Measurements from ENCODE around the gene ZSWIM4.
A peak's percentile ranks its signal among the peaks of the same experiment; 100 is the strongest.

Gene ZSWIM4

GRCh38 chr19:13873834-13874515, 78.7 kb downstream of the ZSWIM4 start:
- no peak for DNase-seq (ENCODE audit: low spot score)

DNA sequence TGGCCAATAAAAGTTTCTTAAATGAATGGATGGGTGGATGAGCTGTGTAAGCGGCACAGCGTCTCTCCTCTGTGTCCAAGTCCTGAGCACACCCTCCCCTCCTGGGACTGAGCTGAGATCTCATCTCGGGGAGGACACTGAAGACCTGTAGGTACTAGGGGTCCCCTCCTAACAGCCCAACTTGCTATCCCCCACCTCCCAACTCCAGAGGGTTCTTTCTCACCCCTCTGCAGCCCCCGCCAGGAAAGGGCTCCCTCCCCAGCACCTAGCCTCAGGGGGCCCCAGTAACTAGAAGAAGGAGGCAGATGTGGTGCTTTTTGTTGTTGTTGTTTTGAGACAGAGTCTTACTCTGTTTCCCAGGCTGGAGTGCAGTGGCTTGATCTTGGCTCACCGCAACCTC, 80.6 kb downstream of the ZSWIM4 start:
- no peak for DNase-seq (ENCODE audit: low spot score)

GRCh38 chr19:13876834-13877233, 81.6 kb downstream of the ZSWIM4 start, which contains the start of gene NANOS3:
Gene NANOS3 (plus strand): TSS chr19:13877134. CDS start chr19:13877249, 115 bp downstream.
- DNase-seq (ENCODE audit: low spot score): no peak

DNA sequence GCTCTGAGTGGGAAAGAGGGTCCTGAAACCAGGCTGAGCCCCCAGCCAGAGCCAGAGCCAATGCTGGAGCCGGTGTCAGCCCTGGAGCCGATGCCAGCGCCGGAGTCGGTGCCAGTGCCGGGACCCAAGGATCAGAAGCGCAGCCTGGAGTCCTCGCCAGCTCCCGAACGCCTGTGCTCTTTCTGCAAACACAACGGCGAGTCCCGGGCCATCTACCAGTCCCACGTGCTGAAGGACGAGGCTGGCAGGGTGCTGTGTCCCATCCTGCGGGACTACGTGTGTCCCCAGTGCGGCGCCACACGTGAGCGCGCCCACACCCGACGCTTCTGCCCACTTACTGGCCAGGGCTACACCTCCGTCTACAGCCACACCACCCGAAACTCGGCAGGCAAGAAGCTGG, 82.1 kb downstream of the ZSWIM4 start:
- no peak for DNase-seq (ENCODE audit: low spot score)

GRCh38 chr19:13880059-13881043, 85.1 kb downstream of the ZSWIM4 start:
- DNase-seq (ENCODE audit: low spot score): peak; percentile 98

DNA sequence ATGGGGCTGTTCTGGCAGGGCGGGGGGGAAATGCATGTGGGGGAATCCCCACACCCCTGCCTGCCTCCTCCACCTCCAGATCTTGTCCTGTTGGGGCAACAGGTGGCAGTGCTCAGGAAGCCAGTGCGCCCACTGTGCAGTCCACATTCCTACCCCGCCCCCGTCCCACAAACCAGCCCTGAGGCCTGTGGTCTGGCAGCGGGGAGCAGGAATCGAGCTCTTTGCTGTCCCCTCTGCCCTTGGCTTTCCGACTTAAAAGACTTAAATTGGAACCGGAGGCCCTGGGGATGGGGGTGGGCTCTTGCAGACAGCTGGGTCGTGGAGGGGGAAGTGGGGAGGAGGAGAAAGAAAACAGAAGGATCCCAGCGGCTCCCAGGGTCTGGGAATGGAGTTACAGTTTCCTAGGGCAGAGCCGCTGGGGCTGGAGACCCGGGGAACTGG, 86.0 kb downstream of the ZSWIM4 start:
- DNase-seq (ENCODE audit: low spot score): no peak
